ENCODE results near the gene DNAJC7. TPM values are rescaled to one million over a fixed set of nuclear protein-coding genes. Genes with fewer than 3 reads are reported as not detected.

DNAJC7 gene
- total RNA-seq, 3 donors from 2014 or later: 80.6 to 108 (median 86.7) TPM

- intact Hi-C loops (cut with DNase I, micrococcal nuclease): no loop called here
- Histone ChIP-seq H3K4me3 (no peak overlapping the region), H3K36me3 (ENCODE audit: low read depth) (no peaks in the 10 kb centered on the region), H3K9me3 (no peaks in the 10 kb centered on the region), H3K4me1 (ENCODE audit: low read depth) (no peaks in the 10 kb centered on the region)
- TF ChIP-seq, protein P1, sequence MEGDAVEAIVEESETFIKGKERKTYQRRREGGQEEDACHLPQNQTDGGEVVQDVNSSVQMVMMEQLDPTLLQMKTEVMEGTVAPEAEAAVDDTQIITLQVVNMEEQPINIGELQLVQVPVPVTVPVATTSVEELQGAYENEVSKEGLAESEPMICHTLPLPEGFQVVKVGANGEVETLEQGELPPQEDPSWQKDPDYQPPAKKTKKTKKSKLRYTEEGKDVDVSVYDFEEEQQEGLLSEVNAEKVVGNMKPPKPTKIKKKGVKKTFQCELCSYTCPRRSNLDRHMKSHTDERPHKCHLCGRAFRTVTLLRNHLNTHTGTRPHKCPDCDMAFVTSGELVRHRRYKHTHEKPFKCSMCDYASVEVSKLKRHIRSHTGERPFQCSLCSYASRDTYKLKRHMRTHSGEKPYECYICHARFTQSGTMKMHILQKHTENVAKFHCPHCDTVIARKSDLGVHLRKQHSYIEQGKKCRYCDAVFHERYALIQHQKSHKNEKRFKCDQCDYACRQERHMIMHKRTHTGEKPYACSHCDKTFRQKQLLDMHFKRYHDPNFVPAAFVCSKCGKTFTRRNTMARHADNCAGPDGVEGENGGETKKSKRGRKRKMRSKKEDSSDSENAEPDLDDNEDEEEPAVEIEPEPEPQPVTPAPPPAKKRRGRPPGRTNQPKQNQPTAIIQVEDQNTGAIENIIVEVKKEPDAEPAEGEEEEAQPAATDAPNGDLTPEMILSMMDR (IDR thresholded peaks at IDR 0.05): no peak
- DNase-seq (no peak), ATAC-seq (no peak)
Measured at GRCh38 chr17:42040818-42041217, 23.6 kb upstream of the DNAJC7 start.

- ATAC-seq: peak; percentile 54
- DNase-seq: no peak
Measured at GRCh38 chr17:42039794-42040763, 22.8 kb upstream of the DNAJC7 start.

DNA sequence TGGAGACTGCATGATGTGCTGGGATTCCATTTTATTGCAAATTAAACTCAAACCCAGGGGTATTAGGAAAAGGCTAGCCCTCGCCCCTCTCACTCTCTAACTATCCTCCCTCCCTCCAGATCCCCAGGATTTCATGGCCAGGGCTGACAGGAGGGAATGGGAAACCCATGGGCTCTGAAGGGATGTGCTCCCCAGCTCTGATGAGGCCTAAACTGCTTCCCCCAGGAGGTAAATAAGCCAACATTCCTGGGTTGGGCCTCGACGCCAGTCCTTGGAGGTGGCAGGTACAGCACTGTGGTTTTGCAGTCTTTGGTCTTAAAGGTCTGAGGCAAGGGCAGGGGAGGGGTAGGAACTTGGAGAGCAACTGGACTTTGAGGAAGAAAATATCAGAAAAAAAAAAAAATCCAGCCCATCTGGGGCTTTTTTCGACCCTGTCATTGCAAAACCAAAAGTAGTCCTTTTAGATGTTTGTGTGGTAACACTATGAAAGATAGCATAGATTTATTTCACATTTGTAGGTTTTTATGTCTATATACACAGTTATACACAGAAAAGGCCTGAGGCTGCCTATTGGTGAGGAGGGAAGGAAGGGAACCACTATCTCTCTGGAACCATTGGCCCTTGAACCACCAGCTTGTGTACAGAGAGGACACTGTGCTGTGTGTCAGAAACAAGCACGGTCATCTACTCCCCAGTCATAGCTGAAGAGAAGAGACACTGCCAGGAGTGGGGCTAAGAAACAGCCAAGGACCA lies 21.2 kb upstream of the DNAJC7 start:
- Histone ChIP-seq H3K4me1 (ENCODE audit: low read depth) (no peaks in the 10 kb centered on the region), H3K4me3 (no peak overlapping the region), H3K36me3 (ENCODE audit: low read depth) (no peaks in the 10 kb centered on the region), H3K9me3 (no peaks in the 10 kb centered on the region)
- intact Hi-C loops (cut with DNase I, micrococcal nuclease): no loop called here
- ATAC-seq (no peak), DNase-seq (no peak)
- TF ChIP-seq, protein P1 (IDR thresholded peaks at IDR 0.05): no peak

More at GRCh38 chr17:42039794-42040763, 22.8 kb upstream of the DNAJC7 start:
- H3K4me3 ChIP-seq: no peak overlapping the region
- no peaks in the 10 kb centered on the region for H3K9me3 ChIP-seq
- H3K4me1 ChIP-seq (ENCODE audit: low read depth): no peaks in the 10 kb centered on the region
- TF ChIP-seq, protein P1 (IDR thresholded peaks at IDR 0.05): no peak
- intact Hi-C loops (cut with DNase I, micrococcal nuclease): no loop called here
- H3K36me3 ChIP-seq (ENCODE audit: low read depth): no peaks in the 10 kb centered on the region

- H3K4me1 ChIP-seq (ENCODE audit: low read depth): no peaks in the 10 kb centered on the region
- H3K9me3 ChIP-seq: no peaks in the 10 kb centered on the region
- TF ChIP-seq, protein P1 (IDR thresholded peaks at IDR 0.05): no peak
- ATAC-seq (no peak), DNase-seq (no peak)
- H3K4me3 ChIP-seq: no peak overlapping the region
- H3K36me3 ChIP-seq (ENCODE audit: low read depth): no peaks in the 10 kb centered on the region
- intact Hi-C loops (cut with DNase I, micrococcal nuclease): no loop called here
Measured at GRCh38 chr17:42034059-42034458, 16.8 kb upstream of the DNAJC7 start.

- no peak overlapping the region for H3K4me3 ChIP-seq
Measured at GRCh38 chr17:42031584-42031983, 14.3 kb upstream of the DNAJC7 start.

More at GRCh38 chr17:42031584-42031983, 14.3 kb upstream of the DNAJC7 start:
- no peaks in the 10 kb centered on the region for H3K4me1 ChIP-seq (ENCODE audit: low read depth)
- ATAC-seq (no peak), DNase-seq (no peak)
- H3K36me3 ChIP-seq (ENCODE audit: low read depth): no peaks in the 10 kb centered on the region
- intact Hi-C loops (cut with DNase I, micrococcal nuclease): no loop called here
- TF ChIP-seq, protein P1 (IDR thresholded peaks at IDR 0.05): no peak
- H3K9me3 ChIP-seq: no peaks in the 10 kb centered on the region

Measured in mucosa of descending colon (tissue), 3 donors.